Endothelial cell of umbilical vein (primary cell): ENCODE results near the gene NECTIN4.

Experiments used
- JUN ChIP-seq: IDR thresholded peaks from 2 replicates; pipeline ENCODE4 v1.6.1; 2011; ENCODE audit warnings: borderline replicate concordance, low read depth; ENCODE audit not compliant: insufficient read length, insufficient read depth
- MYC ChIP-seq: IDR thresholded peaks from one replicate; pipeline ENCODE4 v1.6.1; 2011; ENCODE audit warnings: mild to moderate bottlenecking, low read depth, low read length
- POLR2AphosphoS5 ChIP-seq: IDR thresholded peaks from 2 replicates; pipeline ENCODE4 v1.6.1; 2012; ENCODE audit warnings: low read depth, mild to moderate bottlenecking, control low read depth, low read length, moderate library complexity; ENCODE audit not compliant: insufficient read depth
- TF ChIP-seq, protein P1 (sequence below), 2 donors: IDR thresholded peaks; 1 replicate in 1 of 2; 2 replicates in 1 of 2; pipeline ENCODE4 v1.5.1; 2011; ENCODE audit warnings: low read length in 2 of 2, mild to moderate bottlenecking in 2 of 2, moderate library complexity in 2 of 2, control low read depth in 1 of 2, inconsistent platforms in 1 of 2, low read depth in 1 of 2; ENCODE audit not compliant: insufficient read depth in 1 of 2; ENCODE audit errors: extremely low read depth in 1 of 2

DNA sequence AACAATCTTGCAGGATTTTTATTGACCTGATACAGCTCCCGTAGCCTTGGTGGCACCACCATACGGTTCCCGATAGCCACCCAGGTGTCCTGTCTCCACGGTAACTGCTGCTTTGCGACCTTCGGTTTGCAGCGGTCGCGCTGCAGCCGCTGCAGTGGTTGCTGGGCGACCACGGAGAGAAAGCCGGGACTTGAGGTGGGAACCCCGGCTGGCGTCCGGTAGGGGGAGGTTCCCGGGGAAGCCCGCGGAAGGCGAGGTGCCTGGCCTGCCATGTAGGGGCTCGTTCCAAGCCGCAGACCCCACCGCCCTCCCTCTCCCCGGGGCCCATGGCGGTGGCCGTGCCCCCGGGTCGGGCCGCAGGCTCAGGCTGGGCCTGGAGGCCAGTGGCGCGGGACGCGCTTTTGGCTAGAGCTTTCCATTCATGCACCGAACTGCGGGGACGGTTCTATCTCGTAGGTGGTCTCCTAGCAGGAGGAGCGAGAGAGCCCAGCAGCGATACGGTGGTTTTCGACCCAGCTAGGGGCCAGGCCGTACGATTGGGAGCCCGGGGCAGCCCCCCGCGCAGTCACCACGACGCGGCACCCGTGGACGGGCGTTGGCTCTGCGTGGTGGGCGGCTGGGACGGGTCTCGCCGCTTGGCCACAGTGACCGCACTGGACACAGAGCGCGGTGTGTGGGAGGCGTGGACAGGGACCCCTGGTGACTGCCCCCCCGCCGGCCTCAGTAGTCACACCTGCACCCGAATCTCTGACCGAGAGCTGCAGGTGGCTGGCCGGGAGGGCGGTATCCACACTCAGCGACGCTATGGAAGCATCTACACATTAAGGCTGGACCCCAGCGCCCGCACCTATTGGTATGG is 9.1 kb upstream of the NECTIN4 start, which contains the start of gene KLHDC9:
- TF ChIP-seq MYC, result no peak
- TF ChIP-seq POLR2AphosphoS5, result no peak
- no peak for TF ChIP-seq JUN
- TF ChIP-seq, protein P1, sequence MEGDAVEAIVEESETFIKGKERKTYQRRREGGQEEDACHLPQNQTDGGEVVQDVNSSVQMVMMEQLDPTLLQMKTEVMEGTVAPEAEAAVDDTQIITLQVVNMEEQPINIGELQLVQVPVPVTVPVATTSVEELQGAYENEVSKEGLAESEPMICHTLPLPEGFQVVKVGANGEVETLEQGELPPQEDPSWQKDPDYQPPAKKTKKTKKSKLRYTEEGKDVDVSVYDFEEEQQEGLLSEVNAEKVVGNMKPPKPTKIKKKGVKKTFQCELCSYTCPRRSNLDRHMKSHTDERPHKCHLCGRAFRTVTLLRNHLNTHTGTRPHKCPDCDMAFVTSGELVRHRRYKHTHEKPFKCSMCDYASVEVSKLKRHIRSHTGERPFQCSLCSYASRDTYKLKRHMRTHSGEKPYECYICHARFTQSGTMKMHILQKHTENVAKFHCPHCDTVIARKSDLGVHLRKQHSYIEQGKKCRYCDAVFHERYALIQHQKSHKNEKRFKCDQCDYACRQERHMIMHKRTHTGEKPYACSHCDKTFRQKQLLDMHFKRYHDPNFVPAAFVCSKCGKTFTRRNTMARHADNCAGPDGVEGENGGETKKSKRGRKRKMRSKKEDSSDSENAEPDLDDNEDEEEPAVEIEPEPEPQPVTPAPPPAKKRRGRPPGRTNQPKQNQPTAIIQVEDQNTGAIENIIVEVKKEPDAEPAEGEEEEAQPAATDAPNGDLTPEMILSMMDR (IDR thresholded peaks at IDR 0.05; ENCODE audit: extremely low read depth in 1 of 2, insufficient read depth in 1 of 2, low read depth in 1 of 2, low read length in 2 of 2), result peak in 1 of 2 donors; percentile 33
